HFFc6 (cell line): ENCODE data around the gene PID1. TPM values are rescaled to one million over a fixed set of nuclear protein-coding genes. Genes with fewer than 3 reads are reported as not detected.

Experiments
- DNase-seq: peaks from one replicate; pipeline ENCODE4 v3.0.0-alpha.2; 2018
- H3K27ac Mint-ChIP-seq: 2 replicates; pipeline ENCODE4 v1.8.0; 2020; ENCODE audit warnings: mild to moderate bottlenecking, mixed read lengths
- H3K27me3 Mint-ChIP-seq: 2 replicates; pipeline ENCODE4 v1.8.0; 2021; ENCODE audit warnings: mild to moderate bottlenecking, moderate library complexity, mixed read lengths; ENCODE audit not compliant: insufficient read depth
- H3K36me3 Mint-ChIP-seq: 2 replicates; pipeline ENCODE4 v1.8.0; 2021; ENCODE audit warnings: low read depth, mixed read lengths
- H3K4me1 Mint-ChIP-seq: 2 replicates; pipeline ENCODE4 v1.8.0; 2020; ENCODE audit warnings: low read depth, mixed read lengths
- H3K4me3 Mint-ChIP-seq: 2 replicates; pipeline ENCODE4 v1.8.0; 2020; ENCODE audit warnings: mild to moderate bottlenecking, moderate library complexity, mixed read lengths
- H3K9me3 Mint-ChIP-seq: 2 replicates; pipeline ENCODE4 v1.8.0; 2020; ENCODE audit warnings: mild to moderate bottlenecking, mixed read lengths
- total RNA-seq, 6 experiments: library from RNA; stranded (reverse); fragmentation: NEBNext Ultra II Directional; extraction: Animal tissue kit (Norgen Biotek cat#: 25700); gene quantifications; 2 replicates in 1 of 6; 3 replicates in 5 of 6; pipeline ENCODE4 v1.2.3, GENCODE V29; 2021
- TF ChIP-seq, protein P1 (sequence below): fragments of 200-600 bp; sonication (generic); IDR thresholded peaks from 2 replicates; pipeline ENCODE4 v1.5.0; 2021; ENCODE audit warnings: antibody characterized with exemption, mild to moderate bottlenecking

The PID1 gene
- total RNA-seq, 6 experiments from 2014 or later: 6.7 to 9.1 (median 8.6) TPM

DNA sequence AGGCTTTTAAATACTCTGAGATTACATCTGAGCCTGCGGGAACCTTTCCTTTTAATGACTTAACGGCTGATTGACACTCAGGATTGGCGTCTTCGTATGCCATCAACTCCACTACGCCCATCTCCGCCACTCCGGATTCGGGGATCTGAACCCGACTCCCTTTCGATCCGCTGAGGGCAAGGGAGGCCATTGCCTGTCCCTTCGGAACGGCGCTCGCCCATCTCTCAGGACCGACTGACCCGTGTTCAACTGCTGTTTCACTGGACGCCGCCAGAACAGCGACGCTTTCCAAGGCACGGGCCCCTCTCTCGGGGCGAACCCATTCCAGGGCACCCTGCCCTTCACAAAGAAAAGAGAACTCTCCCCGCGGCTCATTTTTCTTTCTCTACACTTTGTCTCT is 90.4 kb downstream of the PID1 start:
- DNase-seq: no peak
- Mint-ChIP-seq H3K4me3 (no peak overlapping the region), H3K27me3 (peaks cover 1% of the 10 kb centered on the region), H3K9me3 (no peaks in the 10 kb centered on the region; the same call in 1 of the 2 replicates), H3K36me3 (no peaks in the 10 kb centered on the region), H3K4me1 (peaks cover 12% of the 10 kb centered on the region), H3K27ac (no peak overlapping the region)
- TF ChIP-seq, protein P1, sequence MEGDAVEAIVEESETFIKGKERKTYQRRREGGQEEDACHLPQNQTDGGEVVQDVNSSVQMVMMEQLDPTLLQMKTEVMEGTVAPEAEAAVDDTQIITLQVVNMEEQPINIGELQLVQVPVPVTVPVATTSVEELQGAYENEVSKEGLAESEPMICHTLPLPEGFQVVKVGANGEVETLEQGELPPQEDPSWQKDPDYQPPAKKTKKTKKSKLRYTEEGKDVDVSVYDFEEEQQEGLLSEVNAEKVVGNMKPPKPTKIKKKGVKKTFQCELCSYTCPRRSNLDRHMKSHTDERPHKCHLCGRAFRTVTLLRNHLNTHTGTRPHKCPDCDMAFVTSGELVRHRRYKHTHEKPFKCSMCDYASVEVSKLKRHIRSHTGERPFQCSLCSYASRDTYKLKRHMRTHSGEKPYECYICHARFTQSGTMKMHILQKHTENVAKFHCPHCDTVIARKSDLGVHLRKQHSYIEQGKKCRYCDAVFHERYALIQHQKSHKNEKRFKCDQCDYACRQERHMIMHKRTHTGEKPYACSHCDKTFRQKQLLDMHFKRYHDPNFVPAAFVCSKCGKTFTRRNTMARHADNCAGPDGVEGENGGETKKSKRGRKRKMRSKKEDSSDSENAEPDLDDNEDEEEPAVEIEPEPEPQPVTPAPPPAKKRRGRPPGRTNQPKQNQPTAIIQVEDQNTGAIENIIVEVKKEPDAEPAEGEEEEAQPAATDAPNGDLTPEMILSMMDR: no peak

DNA sequence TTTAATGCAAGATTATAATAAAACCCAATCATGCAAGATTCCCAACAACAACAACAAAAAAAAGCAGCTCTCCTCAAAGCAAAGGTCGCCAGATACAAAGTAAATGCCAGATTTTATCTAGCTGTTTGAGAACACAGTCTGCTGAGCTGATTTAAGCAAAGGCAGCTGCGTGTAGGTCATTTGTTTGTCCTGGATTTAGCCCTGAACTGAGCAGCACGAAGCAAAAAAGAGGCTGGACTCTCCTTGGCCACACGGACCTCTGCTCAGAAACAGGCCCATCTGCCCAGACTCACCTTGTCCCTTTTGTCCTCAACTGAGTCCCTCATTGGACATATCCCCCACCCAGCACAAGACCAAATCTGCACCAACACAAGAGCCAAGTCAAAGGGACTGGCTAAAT is 91.5 kb downstream of the PID1 start:
- H3K9me3 Mint-ChIP-seq: no peaks in the 10 kb centered on the region
- no peak for DNase-seq
- peaks cover 22% of the 10 kb centered on the region for H3K4me1 Mint-ChIP-seq
- TF ChIP-seq, protein P1: no peak
- no peaks in the 10 kb centered on the region for H3K36me3 Mint-ChIP-seq
- peaks cover 1% of the 10 kb centered on the region for H3K27me3 Mint-ChIP-seq
- H3K4me3 Mint-ChIP-seq: no peak overlapping the region
- H3K27ac Mint-ChIP-seq: no peak overlapping the region

DNA sequence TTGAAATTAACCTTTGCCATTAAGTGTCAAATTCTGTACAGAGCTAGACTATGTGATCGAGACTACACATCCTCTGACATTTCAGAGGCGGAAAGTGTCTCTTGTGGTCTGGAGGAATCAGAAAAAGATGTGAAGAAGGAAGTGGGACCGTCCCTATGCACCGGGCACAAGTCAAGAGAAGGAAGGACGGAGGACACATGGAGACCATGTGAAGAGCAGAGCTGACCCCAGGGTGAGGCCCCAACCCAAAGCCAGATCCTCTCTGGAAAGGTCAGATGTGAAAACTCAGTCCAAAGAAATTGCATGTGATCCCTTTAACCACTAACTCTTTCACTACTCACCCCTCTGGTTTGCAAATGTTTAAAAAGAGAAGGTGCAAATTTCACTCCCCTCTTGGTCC is 92.4 kb downstream of the PID1 start:
- Mint-ChIP-seq H3K4me1 (peaks cover 31% of the 10 kb centered on the region), H3K27me3 (peaks cover 1% of the 10 kb centered on the region), H3K4me3 (no peak overlapping the region), H3K9me3 (no peaks in the 10 kb centered on the region), H3K27ac (no peak overlapping the region), H3K36me3 (no peaks in the 10 kb centered on the region)
- TF ChIP-seq, protein P1: no peak
- DNase-seq: no peak

DNA sequence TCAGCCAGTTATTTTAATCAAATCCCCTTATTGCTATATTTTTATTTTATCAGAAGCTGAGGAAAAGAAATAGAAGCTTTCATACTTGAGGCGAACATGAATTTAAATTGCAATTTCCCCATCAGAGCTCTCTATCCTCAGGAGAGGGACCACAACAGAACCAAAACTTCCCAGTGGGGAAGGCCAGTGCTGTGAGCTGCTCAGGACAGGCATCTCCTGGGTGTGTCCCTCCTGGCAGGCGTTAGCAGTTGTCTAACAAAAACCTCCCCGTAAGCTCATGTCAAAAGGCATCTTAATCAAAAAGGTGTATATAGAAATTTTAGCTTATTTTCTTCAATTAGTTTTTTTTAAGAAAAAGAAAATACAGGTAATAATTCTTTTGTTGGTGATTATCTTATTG is 93.0 kb downstream of the PID1 start:
- H3K36me3 Mint-ChIP-seq: 0 out of 2 replicates have a peak, but pooled peaks cover 4% of the 10 kb centered on the region
- TF ChIP-seq, protein P1: no peak
- no peak overlapping the region for H3K4me3 Mint-ChIP-seq
- DNase-seq: no peak
- peaks cover 31% of the 10 kb centered on the region for H3K4me1 Mint-ChIP-seq
- H3K9me3 Mint-ChIP-seq: no peaks in the 10 kb centered on the region; the same call in 1 of the 2 replicates
- H3K27ac Mint-ChIP-seq: no peak overlapping the region
- peaks cover 1% of the 10 kb centered on the region for H3K27me3 Mint-ChIP-seq

DNA sequence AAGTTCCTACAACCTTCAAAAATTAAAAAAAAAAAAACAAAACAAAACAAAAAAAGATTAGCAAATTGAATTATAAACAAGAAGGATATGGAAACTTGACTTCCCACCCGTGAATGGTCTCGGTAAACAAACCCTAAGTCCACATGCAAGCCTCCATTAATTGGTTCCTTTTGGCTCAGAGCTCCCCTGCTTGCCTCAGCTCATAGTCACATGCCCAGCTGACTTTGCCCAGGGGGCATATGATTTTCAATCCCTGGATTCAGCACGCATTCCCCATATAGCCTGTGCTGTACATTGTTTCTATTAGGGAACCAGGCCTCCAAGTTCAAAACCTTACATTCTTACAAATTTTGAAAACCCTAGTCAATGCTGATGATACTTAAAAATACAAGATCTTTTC is 95.0 kb downstream of the PID1 start:
- Mint-ChIP-seq H3K9me3 (peaks cover 4% of the 10 kb centered on the region; the same call in 1 of the 2 replicates), H3K36me3 (peaks cover 9% of the 10 kb centered on the region; the same call in 1 of the 2 replicates), H3K27me3 (peaks cover 1% of the 10 kb centered on the region), H3K27ac (no peak overlapping the region; the same call in 1 of the 2 replicates), H3K4me1 (peaks cover 33% of the 10 kb centered on the region), H3K4me3 (no peak overlapping the region)
- TF ChIP-seq, protein P1: no peak
- DNase-seq: no peak

DNA sequence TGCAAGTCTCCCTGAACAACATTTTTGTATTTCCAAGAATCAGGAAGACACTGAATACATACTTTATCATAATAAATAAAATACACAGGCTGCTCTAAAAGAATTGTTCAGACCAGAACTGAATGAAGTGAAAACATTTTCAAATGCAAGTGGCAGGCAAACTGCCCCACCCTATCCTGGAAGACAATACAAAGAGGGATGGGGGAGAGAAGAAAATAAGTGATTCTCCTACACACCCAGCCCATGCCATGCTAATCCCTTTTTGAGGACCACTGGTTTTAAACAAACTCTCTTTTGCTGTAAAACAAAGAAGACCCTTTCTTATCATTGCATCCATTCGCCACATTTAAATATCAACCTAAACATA is 95.6 kb downstream of the PID1 start:
- Mint-ChIP-seq H3K27me3 (peaks cover 1% of the 10 kb centered on the region; the same call in 1 of the 2 replicates), H3K27ac (no peak overlapping the region; the same call in 1 of the 2 replicates), H3K36me3 (peaks cover 9% of the 10 kb centered on the region; the same call in 1 of the 2 replicates), H3K9me3 (peaks cover 4% of the 10 kb centered on the region; the same call in 1 of the 2 replicates), H3K4me3 (no peak overlapping the region), H3K4me1 (peaks cover 40% of the 10 kb centered on the region)
- DNase-seq: no peak
- TF ChIP-seq, protein P1: no peak
